Islet precursor cell (in vitro differentiated cells): ENCODE results near the gene RNF214.
A peak's percentile ranks its signal among the peaks of the same experiment; 100 is the strongest.

Source experiments
- DNase-seq: peaks from one replicate; pipeline ENCODE4 v3.0.0-alpha.2; 2018

The RNF214 gene

DNA sequence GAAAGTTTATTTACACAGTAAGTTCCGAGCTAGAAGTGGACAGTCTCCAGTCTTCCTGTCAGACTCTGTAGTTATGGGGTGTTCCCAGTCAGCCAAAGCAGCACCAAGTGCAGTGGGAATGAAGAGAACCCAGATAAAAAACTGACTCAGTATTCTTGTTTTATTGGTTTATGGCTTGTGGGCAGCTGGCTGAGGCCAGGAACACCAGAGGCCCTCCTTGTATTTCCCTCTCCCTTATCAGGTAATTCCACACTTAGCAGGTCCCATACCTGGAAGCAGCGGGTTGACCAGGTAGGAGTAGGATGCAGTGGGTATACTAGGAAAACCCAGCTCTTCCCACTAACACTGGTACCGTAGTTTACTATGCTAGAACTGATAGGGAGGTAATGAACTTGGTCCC is 55.2 kb downstream of the RNF214 start:
- no peak for DNase-seq

DNA sequence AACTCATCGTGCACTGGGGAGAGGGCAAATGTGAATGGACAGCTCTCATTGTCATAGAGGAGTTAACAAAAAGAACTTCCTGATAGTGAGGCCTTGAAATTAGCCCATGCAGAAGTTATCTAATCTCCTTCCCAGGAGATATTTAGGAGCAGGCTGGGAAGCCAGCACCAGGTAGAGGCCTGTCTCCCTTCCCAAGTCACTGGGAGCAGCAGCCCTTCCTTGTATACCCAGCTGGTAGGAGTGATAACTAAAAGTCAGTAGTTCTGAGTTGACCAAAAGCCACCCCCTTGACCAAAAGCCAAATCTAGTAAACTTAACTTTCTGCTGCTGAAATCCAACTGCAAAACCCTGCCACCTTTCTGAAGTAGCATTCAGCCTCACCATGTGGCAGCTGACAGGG is 57.3 kb downstream of the RNF214 start:
- DNase-seq, result no peak

DNA sequence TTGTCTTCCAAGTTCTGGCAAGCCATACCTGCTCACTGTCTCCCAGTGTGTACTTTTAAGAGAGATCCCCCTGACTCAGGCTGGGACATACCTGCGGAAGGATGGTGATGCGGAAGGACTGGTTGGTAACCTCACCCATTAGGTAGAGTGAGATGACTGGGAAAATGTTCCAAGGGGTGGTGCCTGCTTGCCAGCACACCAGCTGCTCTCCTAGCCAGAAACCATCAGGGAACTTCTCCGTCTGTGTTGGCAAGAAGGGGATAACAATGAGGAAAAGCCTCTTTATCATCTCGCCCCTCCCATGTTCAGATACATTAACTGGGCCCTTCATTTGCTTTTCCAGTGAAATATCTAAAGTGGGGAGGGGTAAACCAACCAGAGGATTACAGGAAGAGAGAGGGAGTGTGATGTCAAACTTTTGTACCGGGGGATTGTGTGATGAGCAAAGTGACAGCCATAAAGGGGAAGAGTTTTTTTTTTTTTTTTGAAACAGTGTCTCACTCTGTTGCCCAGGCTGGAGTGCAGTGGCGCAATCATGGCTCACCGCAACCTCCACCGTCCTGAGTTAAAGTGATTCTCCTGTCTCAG is 58.4 kb downstream of the RNF214 start, which contains the start of gene BACE1-AS:
Gene BACE1-AS (plus strand): TSS at position 538 of the 588 bp plus-strand sequence.
- no peak for DNase-seq

DNA sequence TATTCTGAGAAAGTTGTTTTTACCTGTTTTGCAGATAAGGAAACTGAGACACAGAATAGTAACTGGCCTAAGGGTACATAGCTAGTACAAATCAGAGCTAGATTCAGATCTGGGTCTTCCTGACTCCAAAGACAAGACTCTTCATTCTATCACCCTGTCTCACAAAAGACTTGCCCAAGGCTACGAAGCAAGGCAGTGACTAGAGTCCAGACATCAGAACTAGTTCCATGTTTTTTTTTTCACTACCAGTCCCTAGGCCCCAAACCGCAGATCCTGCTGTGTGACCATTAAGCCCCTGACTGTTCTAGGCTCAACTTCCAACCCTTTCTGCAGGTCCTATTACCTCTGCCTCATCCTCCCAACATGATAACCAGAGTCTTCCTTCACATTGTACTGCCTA is 60.1 kb downstream of the RNF214 start:
- peak; percentile 80 for DNase-seq

DNA sequence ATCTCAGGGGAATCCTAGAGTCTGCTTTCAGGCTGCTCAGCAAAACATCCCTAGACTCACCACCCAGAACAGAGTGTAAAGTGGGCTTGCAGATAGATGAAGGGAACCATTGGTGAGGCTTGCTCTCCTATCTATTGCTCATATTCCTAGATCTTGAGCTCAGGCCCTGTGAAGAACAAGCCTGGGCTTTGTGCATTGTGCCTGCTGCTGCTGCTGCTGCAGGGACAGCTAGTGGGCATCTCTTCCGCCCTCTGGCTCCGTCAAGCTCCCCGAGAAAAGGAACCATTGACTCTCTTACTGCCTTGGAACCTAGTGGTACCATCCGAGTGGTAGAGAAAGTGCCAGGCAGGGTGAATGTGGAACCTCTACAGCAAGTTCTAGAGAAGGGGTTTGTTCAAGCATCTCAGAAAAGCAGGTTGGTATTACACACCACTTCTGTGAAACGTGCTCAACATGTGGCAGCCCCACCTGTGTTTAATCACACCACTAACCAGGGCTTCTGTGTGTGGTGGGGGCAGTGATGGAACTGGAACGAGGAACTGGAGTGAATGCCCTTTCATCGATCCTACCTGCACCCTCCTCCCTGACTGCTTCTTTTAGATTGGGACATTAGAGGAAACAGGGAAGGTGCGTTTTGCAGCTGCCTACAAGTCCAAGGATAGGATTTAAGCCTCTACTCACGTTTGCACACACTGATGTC is 63.1 kb downstream of the RNF214 start:
- DNase-seq, result no peak

DNA sequence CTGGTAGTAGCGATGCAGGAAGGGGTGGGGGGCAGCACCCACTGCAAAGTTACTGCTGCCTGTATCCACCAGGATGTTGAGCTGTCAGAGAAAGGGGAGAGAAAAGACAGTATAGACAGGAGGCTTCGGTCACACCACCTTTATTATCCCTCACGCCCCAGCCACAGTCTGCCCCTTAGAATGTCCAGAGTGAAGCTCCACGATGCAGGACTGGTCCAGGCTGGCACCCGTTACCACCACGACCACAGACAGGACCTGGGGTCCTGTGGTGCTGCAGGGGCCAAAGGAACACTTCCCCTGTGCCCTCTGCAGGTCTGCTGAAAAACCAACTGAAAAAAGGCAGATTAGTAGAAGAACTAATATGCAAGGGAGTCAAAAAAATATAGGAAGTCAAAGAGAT is 64.4 kb downstream of the RNF214 start:
- no peak for DNase-seq

DNA sequence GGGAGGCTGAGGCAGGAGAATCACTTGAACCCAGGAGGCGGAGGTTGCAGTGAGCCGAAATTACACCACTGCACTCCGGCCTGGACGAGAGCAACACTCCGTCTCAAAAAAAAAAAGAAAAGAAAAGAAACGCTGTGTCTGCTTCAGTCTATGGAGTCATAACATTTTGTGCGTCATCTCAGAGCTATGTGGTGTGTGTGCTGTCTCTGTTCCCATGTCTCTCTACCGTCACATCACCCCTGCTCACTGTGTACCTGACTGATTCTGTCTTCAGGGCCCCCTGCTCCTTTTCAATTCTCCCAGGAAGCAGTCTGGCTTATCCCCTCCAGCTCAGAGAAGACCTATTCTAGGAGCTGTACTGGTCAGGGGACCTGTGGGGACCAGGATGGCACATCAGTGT is 65.7 kb downstream of the RNF214 start:
- DNase-seq, result no peak

DNA sequence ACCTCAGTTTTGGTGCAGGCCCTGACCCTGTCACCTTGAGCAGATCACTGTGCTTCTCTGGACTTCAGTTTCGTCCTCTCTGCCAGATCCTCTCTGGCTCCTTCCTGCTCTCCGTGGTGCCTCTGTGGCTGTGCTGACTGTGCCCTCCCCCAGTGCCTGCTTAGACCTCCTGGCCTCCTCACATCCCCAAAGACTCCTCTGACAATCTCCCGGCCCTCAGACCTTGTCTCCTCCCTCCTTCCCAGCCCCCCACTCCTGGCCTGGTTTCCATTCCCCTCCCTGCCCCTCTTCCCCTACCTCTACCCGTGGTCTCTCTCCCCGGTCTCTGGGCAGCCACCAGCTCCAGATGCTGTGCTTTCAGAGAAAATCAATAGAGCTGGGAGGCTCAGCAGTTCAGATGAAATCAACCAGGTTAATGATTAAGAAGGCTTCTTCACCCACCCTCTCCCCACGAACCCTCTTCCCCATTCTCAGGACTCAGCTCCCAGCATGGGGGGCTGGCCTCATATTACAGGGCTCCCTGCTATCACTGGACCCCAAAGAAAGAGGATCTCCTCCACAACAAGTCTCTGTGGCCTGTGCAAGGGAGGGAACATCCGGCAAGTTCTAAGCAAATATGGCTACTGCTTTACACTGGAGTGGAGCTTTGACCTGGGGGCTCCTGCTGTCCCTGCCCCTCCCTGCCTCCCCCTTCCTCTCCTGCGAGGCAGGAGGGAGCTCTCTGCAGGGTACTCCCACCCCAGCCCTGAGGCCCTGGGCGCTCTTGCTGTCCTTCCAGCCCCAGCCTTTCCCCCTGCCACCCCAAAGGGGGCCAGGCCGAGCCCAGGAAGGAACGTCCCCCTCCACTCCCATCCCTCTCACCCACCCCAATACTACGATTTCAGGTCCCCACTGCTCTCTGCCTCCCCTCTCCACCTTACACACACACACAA is 67.1 kb downstream of the RNF214 start:
- DNase-seq, result no peak

DNA sequence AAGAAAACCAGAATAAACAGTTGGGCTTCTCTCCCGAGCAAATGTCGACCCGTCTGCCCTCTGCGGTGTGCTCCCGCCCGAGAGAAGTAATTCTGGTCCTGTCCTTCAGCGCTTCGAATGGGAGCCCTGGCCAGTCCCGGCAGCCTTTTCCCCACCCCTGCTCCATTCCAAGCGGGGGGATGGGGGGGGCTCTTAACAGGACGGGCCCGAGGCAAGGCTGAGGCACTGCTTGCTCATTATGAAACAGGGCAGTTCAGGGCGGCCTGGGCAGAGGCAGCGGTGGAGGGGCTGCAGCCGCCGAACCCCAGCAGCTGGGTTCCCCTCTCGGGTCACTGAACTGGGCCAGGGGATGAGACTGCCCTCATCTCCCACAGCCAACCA is 67.8 kb downstream of the RNF214 start:
- DNase-seq, result peak; percentile 87

DNA sequence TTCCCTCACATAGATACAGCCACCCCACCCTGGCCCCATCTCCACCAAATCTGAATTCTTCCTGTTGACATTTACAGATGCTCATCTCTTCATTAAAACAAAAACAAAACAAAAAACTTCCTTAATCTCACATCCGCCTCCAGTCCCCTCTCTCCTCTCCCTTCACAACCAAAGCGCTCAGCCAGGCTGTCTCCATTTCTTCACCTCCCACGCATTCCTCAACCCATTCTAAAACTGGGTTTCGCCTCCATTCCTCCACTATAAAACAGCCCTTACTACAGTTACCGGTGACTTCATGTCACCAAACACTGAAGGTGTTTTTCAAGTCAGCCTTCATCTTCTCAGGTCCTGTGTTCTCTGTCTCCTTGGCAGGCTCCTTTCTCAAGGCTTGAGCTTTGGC is 68.3 kb downstream of the RNF214 start:
- DNase-seq, result no peak

DNA sequence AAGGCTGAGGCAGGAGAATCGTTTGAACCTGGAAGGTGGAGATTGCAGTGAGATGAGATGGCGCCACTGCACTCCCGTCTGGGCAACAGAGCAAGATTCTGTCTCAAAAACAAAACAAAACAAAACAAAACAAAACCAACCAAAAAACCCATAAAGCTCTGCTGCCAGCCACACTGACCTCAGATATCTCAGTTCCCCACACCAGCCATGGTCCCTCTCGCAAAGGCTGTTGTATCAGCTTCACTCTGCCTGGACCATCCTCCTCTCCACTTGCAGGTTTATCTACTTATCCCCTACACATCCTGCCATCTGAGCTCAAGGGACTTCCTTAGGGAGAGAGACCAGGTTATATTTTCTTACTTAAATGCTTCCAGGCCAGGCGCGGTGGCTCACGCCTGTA is 69.8 kb downstream of the RNF214 start:
- no peak for DNase-seq

DNA sequence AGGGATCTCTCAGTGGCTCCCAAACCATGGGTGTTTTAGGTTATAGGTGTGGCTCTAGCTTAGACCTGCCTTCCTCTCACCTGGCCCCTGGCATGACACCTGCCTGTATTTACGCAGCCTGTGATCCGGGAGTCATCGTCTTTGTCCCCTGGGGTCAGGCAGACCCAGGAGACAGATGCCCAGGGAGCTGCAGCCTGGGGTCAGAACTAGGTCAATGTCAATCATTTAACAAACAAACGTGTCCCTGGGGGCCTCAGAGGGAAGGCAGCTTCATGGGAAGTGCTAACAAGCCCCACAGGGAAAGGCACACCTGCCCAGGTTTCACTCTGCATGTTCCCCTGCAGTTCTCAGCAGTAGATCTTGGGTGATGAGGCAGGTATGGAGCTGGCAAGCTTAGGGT is 70.6 kb downstream of the RNF214 start:
- DNase-seq, result no peak

DNA sequence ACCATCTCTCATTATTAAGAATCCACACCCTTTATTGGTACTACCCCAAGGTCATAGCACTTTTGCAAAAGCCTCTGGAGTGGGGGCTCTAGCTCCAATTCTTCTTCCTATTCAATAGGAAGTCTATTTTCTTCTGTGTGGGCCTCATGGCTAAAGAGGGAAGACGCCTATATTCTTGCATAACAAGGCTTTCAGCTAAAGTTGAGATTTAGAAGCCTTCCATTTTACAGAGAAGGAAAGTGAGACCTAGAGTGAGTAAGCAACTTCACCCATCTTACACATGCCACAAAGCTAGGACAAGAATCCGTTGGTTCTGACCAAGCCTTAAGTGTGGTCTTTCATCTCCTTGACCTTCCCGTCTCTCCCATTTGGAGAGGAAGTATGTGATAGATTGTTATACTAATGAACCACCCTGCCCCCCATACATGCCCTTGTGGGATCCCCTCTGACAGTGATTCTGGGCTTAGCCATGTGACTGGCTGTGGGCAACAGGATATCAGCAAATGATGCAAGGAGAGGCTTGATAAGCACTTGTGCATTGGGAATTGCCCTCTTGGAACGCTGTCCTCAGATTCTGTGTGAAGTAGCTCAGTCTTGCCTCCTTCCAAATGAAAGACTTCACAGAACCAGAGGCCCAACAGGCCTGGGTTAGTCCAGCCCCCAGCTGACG is 71.3 kb downstream of the RNF214 start:
- no peak for DNase-seq

DNA sequence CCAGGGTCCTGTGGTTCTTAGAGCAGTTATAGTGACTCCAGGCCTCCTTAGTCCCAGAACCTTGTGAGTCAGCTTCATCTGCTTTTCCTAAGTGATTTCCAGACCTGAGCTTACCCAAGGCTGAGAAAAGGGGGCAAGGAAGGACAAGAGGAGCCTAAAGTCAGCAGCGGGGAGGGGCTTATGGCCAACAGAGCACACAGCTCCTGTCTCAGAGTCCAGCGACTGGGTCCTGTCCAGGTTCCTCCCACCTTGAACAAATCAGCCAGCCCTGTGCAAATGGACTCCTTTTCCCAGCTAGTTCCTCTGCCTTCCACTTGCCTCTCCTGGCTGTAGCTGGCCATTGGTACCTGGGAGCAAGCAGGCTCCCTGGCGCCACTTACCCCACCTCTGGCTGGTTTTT is 72.7 kb downstream of the RNF214 start:
- peak; percentile 74 for DNase-seq

DNA sequence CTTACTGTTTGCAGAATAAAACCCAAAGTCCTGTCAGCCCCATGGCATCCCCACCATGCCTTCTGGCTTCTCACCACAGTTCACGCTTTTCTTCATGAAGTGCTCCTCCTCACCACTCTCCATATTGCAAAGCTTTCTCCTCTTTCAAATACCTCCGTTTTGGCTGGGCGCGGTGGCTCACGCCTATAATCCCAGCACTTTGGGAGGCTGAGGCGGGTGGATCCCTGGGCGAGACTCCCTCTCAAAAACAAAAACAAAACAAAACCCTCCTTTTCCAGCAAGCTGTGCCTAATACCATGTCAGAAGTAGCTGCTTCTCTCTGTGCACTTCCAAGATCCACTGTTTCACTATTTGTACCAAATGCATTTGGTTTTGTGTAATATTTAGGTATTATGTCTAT is 76.8 kb downstream of the RNF214 start:
- DNase-seq, result no peak

DNA sequence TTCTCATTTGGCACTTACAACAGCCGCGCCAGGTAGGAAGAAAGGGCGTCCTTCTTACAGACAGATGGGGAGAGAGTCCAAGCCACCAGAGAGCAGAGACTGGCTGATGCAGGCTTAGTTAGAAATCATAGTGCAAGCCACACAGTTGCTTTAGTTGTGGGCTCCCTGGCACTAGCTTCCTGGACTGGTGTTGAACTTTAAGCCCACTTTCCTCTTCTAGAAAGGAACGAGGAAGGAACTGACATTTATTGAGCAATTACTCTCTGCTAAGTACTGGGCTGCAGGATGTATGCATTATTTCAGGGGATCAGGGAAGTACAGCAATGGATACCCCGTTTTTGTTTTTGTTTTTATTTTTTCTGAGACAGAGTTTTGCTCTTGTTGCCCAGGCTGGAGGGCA is 80.6 kb downstream of the RNF214 start:
- no peak for DNase-seq

DNA sequence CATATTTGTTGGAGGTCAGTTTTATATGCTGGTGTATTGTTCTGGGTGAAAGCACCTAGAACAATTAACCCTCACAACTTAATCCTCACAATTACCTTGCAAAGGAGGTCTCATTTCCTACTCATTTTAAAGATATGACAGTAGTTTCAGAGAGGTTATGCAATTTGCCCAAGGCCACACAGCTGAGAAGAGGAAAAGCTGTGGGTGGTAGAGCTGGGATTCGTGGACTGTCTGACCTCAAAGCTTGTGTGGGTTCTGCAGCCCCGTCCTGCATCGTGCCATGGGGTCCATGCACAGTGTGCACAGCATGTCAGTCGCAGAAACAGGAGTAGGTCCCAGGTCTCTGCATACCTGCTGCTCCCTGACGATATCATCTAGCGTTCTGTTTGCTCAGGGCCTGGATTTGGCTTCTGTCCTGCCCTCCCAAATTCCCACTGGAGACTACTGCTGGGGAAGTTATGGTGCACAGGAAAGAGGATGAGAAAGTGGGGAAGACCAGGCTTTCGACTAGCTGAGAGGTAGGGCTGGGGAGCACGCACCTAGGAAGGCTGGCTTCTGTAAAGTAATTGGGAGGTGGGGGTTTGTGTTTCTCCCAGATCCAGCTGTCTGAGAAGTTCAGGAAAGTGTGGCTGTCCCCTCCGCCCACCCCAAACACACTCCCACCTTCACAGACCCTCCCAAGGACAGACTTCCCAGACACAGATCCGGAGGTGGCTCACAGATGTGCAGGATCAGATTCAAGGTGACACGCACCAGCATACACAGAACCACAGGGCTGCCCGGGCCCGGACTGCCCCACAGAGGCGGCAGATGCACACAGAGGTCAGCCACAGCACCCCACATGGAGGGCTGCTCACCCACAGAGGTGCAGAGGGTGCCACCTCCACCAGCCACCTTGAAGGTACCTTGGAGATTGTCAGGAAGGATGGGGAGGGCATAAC is 81.6 kb downstream of the RNF214 start:
- no peak for DNase-seq

DNA sequence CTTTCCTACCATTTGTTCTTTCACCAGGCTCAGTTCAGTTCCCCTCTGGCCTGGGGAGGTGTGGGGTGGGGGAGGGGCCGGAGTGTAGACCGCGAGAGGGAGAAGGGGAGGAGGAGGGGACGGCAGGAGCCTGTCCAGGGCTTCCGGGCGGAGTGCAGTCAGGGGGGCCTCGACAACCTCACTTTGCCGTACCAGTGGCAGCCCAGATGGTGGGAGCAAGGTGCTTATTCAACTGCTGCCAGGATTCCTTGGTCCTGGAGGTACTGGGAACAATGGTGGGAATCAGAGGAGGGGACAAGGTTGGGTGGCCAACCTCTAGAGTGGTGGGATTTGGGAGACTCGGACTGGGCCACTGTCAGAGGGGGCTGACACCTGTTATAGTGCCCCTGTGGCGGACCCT is 82.4 kb downstream of the RNF214 start:
- no peak for DNase-seq

DNA sequence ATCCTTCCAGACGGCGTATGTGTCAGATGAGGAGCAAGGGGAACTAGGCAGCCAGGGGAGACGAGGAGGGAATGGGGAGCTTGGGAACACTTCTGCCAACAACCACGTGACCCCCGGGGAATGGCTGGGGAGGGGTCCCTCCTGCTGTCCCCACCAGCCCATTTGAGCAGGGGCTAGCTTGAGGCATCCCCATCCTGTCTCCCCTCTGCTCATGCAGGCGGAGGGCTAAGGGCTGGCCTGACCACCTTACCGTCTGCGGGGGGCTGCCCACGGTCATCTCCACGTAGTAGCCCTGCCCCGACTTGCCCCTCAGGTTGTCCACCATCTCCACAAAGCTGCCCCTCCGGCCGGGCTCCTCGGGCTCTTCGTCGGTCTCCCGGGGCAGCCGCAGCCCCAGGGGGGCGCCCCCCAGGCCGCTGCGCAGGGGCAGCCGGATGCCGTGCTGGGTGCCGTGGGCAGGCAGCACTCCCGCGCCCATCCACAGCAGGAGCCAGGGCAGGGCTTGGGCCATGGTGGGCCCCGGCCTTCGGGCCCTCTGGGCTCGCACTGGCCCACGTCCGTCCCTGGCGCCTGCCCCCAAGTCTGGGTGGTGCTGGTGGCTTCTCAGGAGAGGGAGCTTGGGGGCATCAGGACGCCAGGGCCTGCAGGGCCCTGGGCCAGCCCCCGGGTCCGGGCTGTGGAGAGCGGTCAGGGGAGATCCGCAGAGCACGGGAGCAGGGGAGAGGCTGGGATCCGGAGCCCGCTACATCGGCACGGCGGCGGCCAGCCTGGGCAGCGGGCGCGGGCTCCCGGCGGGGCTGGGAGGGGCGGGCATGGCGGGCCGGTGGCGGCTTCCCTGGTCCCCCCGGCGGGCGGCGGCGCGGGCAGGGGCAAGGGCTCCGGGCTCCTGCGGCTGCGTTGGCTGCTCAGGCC is 83.1 kb downstream of the RNF214 start:
- DNase-seq, result no peak

DNA sequence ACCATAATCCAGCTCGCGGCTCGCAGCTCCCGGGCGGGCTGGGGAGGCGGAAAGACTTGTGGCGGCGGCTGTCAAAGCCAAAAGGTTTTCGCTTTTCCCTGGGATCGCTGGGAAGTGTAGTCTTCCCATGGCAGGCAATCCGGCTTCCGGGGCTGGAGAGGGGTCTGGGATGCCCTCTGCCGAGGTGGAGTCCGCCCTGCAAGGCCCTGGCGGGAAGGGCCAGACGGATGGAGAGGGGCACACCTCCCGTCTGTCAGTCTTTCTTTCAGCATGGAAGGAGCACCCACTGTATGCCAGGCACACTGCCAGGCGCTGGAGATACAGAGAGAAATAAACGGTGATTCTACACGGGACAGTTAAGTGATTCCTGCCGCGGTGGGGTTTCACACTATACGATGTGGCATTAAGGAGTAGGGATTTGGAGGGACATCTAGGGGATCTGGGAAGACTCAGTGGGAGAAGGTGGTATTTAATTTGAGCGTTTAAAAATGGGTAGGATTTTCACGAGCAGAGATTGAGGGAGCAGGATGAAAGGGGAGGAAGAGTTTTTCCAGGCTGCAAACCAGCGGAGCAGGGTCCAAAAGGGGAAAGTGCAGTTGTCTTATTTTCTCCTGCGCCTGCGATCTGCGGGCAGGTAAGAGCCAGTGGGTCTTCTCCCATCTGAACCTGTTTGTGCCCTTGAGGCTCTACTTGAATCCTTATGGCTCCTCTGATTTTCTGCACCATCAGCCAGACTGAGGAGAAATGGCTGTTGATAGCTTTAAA is 83.9 kb downstream of the RNF214 start, which contains the start of gene BACE1:
Gene BACE1 (minus strand): TSS at position 60 of the 765 bp plus-strand sequence. CDS start 461 bp downstream, outside the sequence.
- DNase-seq, result peak; percentile 95
